Measurements from ENCODE around the gene PRDM16. TPM values are rescaled to one million over a fixed set of nuclear protein-coding genes. Genes with fewer than 3 reads are reported as not detected.

The PRDM16 gene
- total and polyA plus RNA-seq, 2 of the 13 experiments (the other 11 are each of a cell fraction or from before 2014, with no cell fraction given): 0.15 to 0.81 TPM

DNA sequence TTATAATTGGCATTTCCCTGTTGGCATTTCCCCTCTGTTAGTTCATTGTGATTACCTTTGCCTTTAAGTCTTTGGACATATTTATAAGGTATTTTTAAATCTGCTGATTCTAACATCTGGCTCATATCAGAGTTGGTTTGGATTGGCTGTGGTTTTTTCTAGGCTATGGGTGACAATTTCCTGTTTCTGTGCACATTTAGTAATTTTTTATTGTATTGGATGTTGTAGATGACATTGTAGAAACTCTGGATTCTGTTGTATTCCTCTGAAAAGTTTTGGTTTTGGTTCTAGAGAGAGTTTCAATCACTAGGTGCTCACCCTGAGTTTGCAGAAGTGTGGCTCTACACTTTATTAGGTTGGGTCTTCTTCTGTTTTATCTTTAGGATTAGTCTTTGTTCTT is 275.4 kb downstream of the PRDM16 start:
- CTCF ChIA-PET (ENCODE audit: low intra/inter-chr PET ratio, low total read pairs): no interaction called here
- Histone ChIP-seq H3K4me1 (ENCODE audit: insufficient read depth, low read length) (peaks cover 63% of the 10 kb centered on the region), H3K9ac (ENCODE audit: insufficient read depth, low read depth, low read length) (no peak overlapping the region), H3K27ac (ENCODE audit: extremely low read length, insufficient read depth, low read length) (no peak overlapping the region), H3K36me3 (replicated peaks in 1 of 2; ENCODE audit: control insufficient read depth in 1 of 2, insufficient read depth in 2 of 2, low read length in 2 of 2) (no peaks in the 10 kb centered on the region), H3K9me3 (ENCODE audit: low read length) (peaks cover 9% of the 10 kb centered on the region), H3K4me3 (replicated peaks in 1 of 3; ENCODE audit: insufficient read depth in 1 of 3, low read depth in 2 of 3, low read length in 3 of 3) (no peak overlapping the region), H3K79me2 (ENCODE audit: insufficient read depth, low read length) (peaks cover 4% of the 10 kb centered on the region), H4K20me1 (ENCODE audit: insufficient read depth, low read length) (no peaks in the 10 kb centered on the region), H2AFZ (ENCODE audit: low read length) (no peak overlapping the region), H3K27me3 (ENCODE audit: control insufficient read depth in 1 of 2, insufficient read depth in 2 of 2, low read length in 2 of 2) (no peaks in the 10 kb centered on the region), H3K4me2 (ENCODE audit: low read depth, low read length) (no peak overlapping the region)
- FAIRE-seq (no peak), ATAC-seq (no peak), DNase-seq (ENCODE audit: low spot score) (no peak)
- in situ Hi-C loops (cut with HindIII; ENCODE audit: extremely low pct_ligation_motif_present, low pct_unique_long_range_greater_than_20kb) (no loop called here), intact Hi-C loops (cut with micrococcal nuclease; ENCODE audit: unreplicated experiment) (no loop called here)
- TF ChIP-seq, protein P1, sequence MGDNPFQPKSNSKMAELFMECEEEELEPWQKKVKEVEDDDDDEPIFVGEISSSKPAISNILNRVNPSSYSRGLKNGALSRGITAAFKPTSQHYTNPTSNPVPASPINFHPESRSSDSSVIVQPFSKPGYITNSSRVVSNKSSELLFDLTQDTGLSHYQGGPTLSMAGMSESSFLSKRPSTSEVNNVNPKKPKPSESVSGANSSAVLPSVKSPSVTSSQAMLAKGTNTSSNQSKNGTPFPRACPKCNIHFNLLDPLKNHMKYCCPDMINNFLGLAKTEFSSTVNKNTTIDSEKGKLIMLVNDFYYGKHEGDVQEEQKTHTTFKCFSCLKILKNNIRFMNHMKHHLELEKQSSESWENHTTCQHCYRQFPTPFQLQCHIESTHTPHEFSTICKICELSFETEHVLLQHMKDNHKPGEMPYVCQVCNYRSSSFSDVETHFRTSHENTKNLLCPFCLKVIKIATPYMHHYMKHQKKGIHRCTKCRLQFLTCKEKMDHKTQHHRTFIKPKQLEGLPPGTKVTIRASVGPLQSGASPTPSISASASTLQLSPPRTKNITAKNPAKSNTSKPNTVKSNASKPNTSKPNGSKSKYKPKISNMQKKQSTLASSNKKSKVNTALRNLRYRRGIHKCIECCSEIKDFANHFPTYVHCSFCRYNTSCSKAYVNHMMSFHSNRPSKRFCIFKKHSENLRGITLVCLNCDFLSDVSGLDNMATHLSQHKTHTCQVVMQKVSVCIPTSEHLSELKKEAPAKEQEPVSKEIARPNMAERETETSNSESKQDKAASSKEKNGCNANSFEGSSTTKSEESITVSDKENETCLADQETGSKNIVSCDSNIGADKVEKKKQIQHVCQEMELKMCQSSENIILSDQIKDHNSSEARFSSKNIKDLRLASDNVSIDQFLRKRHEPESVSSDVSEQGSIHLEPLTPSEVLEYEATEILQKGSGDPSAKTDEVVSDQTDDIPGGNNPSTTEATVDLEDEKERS (CRISPR knock-in tag; IDR thresholded peaks at IDR 0.05): peak; percentile 10; the same call in 1 of the 2 replicates
- no peak for TF ChIP-seq GTF2F1 (IDR thresholded peaks at IDR 0.05; ENCODE audit: low read length)
- TF ChIP-seq, protein P2, sequence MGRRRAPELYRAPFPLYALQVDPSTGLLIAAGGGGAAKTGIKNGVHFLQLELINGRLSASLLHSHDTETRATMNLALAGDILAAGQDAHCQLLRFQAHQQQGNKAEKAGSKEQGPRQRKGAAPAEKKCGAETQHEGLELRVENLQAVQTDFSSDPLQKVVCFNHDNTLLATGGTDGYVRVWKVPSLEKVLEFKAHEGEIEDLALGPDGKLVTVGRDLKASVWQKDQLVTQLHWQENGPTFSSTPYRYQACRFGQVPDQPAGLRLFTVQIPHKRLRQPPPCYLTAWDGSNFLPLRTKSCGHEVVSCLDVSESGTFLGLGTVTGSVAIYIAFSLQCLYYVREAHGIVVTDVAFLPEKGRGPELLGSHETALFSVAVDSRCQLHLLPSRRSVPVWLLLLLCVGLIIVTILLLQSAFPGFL (CRISPR knock-in tag; IDR thresholded peaks at IDR 0.05): no peak
- no peak for TF ChIP-seq CREB1 (IDR thresholded peaks at IDR 0.05)
- TF ChIP-seq CREB1 (CRISPR knock-in tag; IDR thresholded peaks at IDR 0.05): no peak
- no TSS peak for BruUV-seq (replicated peaks)
- POLR2A ChIA-PET: no interaction called here
